Mesothelial cell of epicardium (in vitro differentiated cells): ENCODE data around the gene FMN2. TPM values are rescaled to one million over a fixed set of nuclear protein-coding genes. Genes with fewer than 3 reads are reported as not detected.

Experiments
- DNase-seq, 2 experiments: peaks; one replicate each; pipeline ENCODE4 v3.0.0; 2021; ENCODE audit warnings: low spot score in 2 of 2; ENCODE audit not compliant: unreplicated experiment in 2 of 2
- H3K27ac Mint-ChIP-seq: 2 replicates; pipeline ENCODE4 v1.8.0; 2021; ENCODE audit warnings: mixed read lengths
- H3K27me3 Mint-ChIP-seq: 2 replicates; pipeline ENCODE4 v1.8.0; 2021; ENCODE audit warnings: low read depth, mixed read lengths
- H3K36me3 Mint-ChIP-seq: 2 replicates; pipeline ENCODE4 v1.8.0; 2021; ENCODE audit warnings: mixed read lengths
- H3K4me1 Mint-ChIP-seq: 2 replicates; pipeline ENCODE4 v1.8.0; 2021; ENCODE audit warnings: mixed read lengths
- H3K4me3 Mint-ChIP-seq: 2 replicates; pipeline ENCODE4 v1.8.0; 2021; ENCODE audit warnings: mild to moderate bottlenecking, moderate library complexity, mixed read lengths
- H3K9me3 Mint-ChIP-seq: 2 replicates; pipeline ENCODE4 v1.8.0; 2021; ENCODE audit warnings: mixed read lengths
- CTCF ChIP-seq: fragments of 200-600 bp; sonication (generic); IDR thresholded peaks from one replicate; pipeline ENCODE4 v1.5.0; 2021; ENCODE audit warnings: antibody characterized with exemption; ENCODE audit not compliant: unreplicated experiment
- total RNA-seq: library from RNA; stranded (reverse); gene quantifications from 3 replicates; pipeline ENCODE4 v1.2.1, GENCODE V29; 2021

Gene FMN2
- total RNA-seq, 1 donor from 2014 or later, result 0.54 TPM

GRCh38 chr1:240098534-240098933, 6.9 kb downstream of the FMN2 start:
- Mint-ChIP-seq H3K9me3 (no peaks in the 10 kb centered on the region), H3K4me1 (no peaks in the 10 kb centered on the region), H3K27ac (no peak overlapping the region), H3K36me3 (no peaks in the 10 kb centered on the region), H3K27me3 (peaks cover 83% of the 10 kb centered on the region), H3K4me3 (no peak overlapping the region)
- no peak for TF ChIP-seq CTCF
- DNase-seq, result no peak

GRCh38 chr1:240099329-240099728, 7.6 kb downstream of the FMN2 start:
- TF ChIP-seq CTCF, result no peak
- Mint-ChIP-seq H3K27ac (no peak overlapping the region), H3K9me3 (no peaks in the 10 kb centered on the region), H3K4me1 (no peaks in the 10 kb centered on the region), H3K4me3 (no peak overlapping the region), H3K27me3 (peaks cover 78% of the 10 kb centered on the region), H3K36me3 (no peaks in the 10 kb centered on the region)
- DNase-seq, result no peak

DNA sequence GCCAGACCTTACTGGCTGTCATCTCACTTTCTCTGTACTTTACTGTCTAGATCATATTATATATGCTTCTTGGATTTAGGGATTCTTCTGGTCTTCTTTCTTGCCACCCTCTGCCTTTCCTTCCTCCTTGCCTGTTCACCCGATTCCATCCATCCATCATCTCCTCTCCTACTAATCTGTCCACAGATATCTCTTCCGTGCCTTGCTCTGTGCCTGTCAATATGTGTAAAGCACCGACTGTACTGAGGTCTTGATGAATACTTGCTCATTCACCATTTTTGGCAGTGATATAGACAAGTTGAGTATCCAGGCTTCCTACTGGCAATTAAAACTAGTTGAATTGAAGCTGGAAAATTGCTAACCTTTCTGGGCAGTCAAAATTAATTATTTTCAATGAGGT, 8.1 kb downstream of the FMN2 start:
- H3K4me1 Mint-ChIP-seq, result no peaks in the 10 kb centered on the region
- DNase-seq, result no peak
- H3K36me3 Mint-ChIP-seq, result no peaks in the 10 kb centered on the region
- H3K9me3 Mint-ChIP-seq, result no peaks in the 10 kb centered on the region
- H3K4me3 Mint-ChIP-seq, result no peak overlapping the region
- H3K27me3 Mint-ChIP-seq, result peaks cover 77% of the 10 kb centered on the region
- TF ChIP-seq CTCF, result no peak
- no peak overlapping the region for H3K27ac Mint-ChIP-seq

DNA sequence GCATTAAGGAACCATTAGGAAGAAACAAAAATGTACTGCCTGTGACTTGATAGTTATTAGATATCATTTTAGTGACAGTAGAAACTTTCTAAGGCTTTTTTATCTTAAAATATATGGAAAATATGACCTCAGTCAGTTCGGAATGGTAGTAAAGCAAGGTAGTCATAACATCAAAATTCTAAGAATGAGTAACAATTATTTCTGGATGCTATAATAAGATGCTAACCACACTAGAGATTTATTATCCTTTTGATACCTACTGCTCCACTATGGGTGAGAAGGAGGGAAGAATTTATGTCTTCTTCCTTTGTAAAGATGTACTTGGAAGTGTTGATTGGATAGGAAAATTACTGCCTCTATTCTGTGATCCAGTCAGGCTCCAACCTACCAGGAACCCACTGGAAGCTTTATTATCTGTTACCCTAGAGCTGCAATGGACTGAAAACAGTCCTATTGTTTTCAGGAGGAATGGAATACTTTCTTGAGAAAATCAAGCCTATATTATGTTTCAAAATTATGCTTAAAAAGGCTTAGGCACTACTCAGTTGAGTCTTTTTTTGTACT, 8.8 kb downstream of the FMN2 start:
- no peak for DNase-seq
- Mint-ChIP-seq H3K9me3 (no peaks in the 10 kb centered on the region), H3K4me1 (no peaks in the 10 kb centered on the region), H3K36me3 (no peaks in the 10 kb centered on the region), H3K27ac (no peak overlapping the region), H3K4me3 (no peak overlapping the region), H3K27me3 (peaks cover 71% of the 10 kb centered on the region)
- no peak for TF ChIP-seq CTCF

- no peak overlapping the region for H3K27ac Mint-ChIP-seq
- TF ChIP-seq CTCF, result no peak
- H3K27me3 Mint-ChIP-seq, result peaks cover 66% of the 10 kb centered on the region
- DNase-seq, result no peak
- no peaks in the 10 kb centered on the region for H3K4me1 Mint-ChIP-seq
- H3K9me3 Mint-ChIP-seq, result no peaks in the 10 kb centered on the region
- H3K36me3 Mint-ChIP-seq, result no peaks in the 10 kb centered on the region
- no peak overlapping the region for H3K4me3 Mint-ChIP-seq
These were observed 9.6 kb downstream of the FMN2 start for GRCh38 chr1:240101306-240101705.

- Mint-ChIP-seq H3K27ac (no peak overlapping the region), H3K36me3 (no peaks in the 10 kb centered on the region), H3K27me3 (peaks cover 62% of the 10 kb centered on the region), H3K4me1 (no peaks in the 10 kb centered on the region), H3K9me3 (no peaks in the 10 kb centered on the region), H3K4me3 (no peak overlapping the region)
- DNase-seq, result no peak
- TF ChIP-seq CTCF, result no peak
These were observed 10.1 kb downstream of the FMN2 start for GRCh38 chr1:240101737-240102136.
